ENCODE data around the gene CLCN5. TPM values are rescaled to one million over a fixed set of nuclear protein-coding genes. Genes with fewer than 3 reads are reported as not detected.

CLCN5 gene
- total RNA-seq, 4 donors from 2014 or later, result 5.7 to 9.8 (median 7.4) TPM

DNA sequence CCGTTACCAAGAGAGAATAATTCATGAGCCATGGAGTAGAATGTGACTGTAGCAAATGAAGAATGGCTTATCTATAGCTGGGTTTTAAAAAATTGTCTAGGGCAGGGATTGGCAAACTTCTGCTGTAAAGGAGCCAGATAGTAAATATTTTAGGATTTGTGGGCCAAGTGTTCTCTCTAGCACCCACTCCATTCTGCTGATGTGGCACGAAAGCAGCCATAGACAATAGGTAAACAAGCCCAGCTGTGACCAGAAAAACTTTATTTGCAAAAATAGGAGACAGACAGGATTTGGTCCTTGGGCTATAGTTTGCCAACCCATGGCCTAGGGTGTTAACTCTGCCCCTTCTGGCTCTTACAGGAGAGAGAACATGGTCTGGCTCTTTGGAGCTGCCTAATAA lies 151.2 kb downstream of the CLCN5 start:
- WGBS, 2 donors, result 55 to 82% methylated on average over 2 of the region's 2 CpGs
- H3K27ac ChIP-seq, result no peak overlapping the region
- no peak for DNase-seq (ENCODE audit: low spot score in 2 of 2)

DNA sequence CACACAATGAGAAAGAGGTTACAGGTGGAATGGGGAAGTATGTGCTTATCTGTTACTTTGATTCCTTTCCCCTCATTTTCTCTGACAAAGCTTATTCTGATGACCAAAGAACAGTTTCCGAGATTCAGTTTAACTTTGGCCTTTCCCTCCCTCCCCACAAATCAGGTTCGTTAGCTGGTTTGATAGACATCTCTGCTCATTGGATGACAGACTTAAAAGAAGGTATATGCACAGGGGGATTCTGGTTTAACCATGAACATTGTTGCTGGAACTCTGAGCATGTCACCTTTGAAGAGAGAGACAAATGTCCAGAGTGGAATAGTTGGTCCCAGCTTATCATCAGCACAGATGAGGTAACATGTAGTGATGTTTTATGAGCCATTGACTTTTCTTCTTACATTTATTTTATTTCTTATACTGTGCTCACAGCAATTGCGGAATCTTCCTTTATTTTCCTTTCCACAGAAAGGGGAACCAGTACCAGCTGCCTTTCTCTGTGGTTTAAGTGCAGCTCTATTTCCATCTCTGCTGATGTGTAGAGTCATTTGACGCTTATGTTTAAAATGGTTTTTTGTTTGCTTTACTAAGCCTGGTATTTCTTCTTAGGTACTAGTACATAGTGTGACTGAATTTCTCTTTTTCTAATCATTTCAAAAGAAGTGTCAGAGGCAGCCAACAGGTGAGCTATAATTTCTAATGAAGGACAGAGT lies 153.4 kb downstream of the CLCN5 start:
- Histone ChIP-seq H3K4me1 (no peaks in the 10 kb centered on the region), H3K27me3 (peaks cover 0 to 6% of the 10 kb centered on the region in 2 donors), H3K4me3 (no peak overlapping the region), H3K36me3 (no peaks in the 10 kb centered on the region), H3K9me3 (no peaks in the 10 kb centered on the region), H3K27ac (no peak overlapping the region)
- WGBS, 2 donors, result 76 to 92% methylated on average over 4 of the region's 4 CpGs
- TF ChIP-seq POLR2A (IDR thresholded peaks at IDR 0.05), result no peak
- TF ChIP-seq, protein P1, sequence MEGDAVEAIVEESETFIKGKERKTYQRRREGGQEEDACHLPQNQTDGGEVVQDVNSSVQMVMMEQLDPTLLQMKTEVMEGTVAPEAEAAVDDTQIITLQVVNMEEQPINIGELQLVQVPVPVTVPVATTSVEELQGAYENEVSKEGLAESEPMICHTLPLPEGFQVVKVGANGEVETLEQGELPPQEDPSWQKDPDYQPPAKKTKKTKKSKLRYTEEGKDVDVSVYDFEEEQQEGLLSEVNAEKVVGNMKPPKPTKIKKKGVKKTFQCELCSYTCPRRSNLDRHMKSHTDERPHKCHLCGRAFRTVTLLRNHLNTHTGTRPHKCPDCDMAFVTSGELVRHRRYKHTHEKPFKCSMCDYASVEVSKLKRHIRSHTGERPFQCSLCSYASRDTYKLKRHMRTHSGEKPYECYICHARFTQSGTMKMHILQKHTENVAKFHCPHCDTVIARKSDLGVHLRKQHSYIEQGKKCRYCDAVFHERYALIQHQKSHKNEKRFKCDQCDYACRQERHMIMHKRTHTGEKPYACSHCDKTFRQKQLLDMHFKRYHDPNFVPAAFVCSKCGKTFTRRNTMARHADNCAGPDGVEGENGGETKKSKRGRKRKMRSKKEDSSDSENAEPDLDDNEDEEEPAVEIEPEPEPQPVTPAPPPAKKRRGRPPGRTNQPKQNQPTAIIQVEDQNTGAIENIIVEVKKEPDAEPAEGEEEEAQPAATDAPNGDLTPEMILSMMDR (IDR thresholded peaks at IDR 0.05), result no peak
- DNase-seq (ENCODE audit: low spot score in 2 of 2), result no peak

More for the DNA sequence above, 151.2 kb downstream of the CLCN5 start:
- TF ChIP-seq EP300 (IDR thresholded peaks at IDR 0.05) (no peak), POLR2A (IDR thresholded peaks at IDR 0.05) (no peak)
- TF ChIP-seq, protein P1 (IDR thresholded peaks at IDR 0.05), result no peak
- Histone ChIP-seq H3K9me3 (no peaks in the 10 kb centered on the region), H3K4me1 (no peaks in the 10 kb centered on the region), H3K27me3 (peaks cover 0 to 6% of the 10 kb centered on the region in 2 donors), H3K4me3 (no peak overlapping the region), H3K36me3 (no peaks in the 10 kb centered on the region)

DNA sequence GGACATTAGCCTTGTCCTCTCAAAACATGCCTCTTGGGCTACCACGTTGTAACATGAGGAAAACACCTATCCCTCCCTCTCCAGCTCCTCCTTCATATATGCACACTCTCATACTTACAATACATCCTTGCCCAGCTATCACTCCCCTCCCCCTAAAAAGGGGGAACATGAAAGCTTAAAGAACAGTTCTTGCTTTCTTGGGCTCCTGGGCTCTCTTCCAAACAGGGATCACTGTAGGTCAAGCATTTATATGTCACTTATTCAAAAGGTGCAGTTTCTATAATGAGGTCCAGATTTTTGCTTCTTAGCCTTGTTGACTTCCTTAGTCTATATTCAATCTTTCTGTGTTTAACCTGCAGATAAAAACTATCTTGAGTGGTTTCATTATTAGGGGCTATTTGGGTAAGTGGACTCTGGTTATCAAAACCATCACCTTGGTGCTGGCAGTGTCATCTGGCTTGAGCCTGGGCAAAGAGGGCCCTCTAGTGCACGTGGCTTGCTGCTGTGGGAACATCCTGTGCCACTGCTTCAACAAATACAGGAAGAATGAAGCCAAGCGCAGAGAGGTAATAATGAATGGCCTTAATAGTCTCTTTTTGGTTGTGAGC lies 159.0 kb downstream of the CLCN5 start:
- no peak for TF ChIP-seq EP300 (IDR thresholded peaks at IDR 0.05)
- no peak for TF ChIP-seq POLR2A (IDR thresholded peaks at IDR 0.05)
- TF ChIP-seq, protein P1 (IDR thresholded peaks at IDR 0.05), result peak in 2 of 5 experiments; percentile 11 to 24
- H3K36me3 ChIP-seq, result peaks cover 0 to 3% (median 0%) of the 10 kb centered on the region in 3 donors
- no peak overlapping the region for H3K27ac ChIP-seq
- H3K9me3 ChIP-seq, result no peaks in the 10 kb centered on the region
- H3K27me3 ChIP-seq, result peaks cover 0 to 6% of the 10 kb centered on the region in 2 donors
- DNase-seq (ENCODE audit: low spot score in 2 of 2), result no peak
- 42 to 54% methylated on average over 3 of the region's 3 CpGs for WGBS, 2 donors
- H3K4me1 ChIP-seq, result no peaks in the 10 kb centered on the region
- no peak overlapping the region for H3K4me3 ChIP-seq

DNA sequence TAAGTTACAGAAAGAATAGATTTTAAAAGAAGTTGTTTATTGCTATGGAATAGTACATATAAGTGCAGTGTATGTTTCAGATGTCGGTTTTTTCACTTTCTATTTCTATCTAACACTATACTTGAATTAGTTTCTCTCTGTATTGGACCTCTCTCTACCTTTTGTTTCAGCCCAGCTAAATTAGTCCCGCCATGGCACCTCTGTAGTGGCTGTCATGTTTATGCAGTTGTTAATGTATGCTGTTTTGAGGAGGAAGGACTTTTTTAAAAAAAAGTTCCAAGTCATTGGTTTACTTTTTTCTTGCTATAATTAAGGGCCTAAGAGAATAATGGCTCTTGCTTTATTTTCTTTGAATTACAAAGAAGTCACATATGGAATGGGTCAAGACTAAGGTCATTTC lies 160.3 kb downstream of the CLCN5 start:
- Histone ChIP-seq H3K27me3 (no peaks in the 10 kb centered on the region), H3K9me3 (no peaks in the 10 kb centered on the region), H3K4me1 (no peaks in the 10 kb centered on the region), H3K4me3 (no peak overlapping the region), H3K36me3 (peaks cover 0 to 8% (median 0%) of the 10 kb centered on the region in 3 donors), H3K27ac (no peak overlapping the region)
- no peak for DNase-seq (ENCODE audit: low spot score in 2 of 2)
- WGBS, 2 donors, result 73 to 90% methylated on average over 2 of the region's 2 CpGs
- TF ChIP-seq POLR2A (IDR thresholded peaks at IDR 0.05) (no peak), EP300 (IDR thresholded peaks at IDR 0.05) (no peak)
- TF ChIP-seq, protein P1 (IDR thresholded peaks at IDR 0.05), result no peak

DNA sequence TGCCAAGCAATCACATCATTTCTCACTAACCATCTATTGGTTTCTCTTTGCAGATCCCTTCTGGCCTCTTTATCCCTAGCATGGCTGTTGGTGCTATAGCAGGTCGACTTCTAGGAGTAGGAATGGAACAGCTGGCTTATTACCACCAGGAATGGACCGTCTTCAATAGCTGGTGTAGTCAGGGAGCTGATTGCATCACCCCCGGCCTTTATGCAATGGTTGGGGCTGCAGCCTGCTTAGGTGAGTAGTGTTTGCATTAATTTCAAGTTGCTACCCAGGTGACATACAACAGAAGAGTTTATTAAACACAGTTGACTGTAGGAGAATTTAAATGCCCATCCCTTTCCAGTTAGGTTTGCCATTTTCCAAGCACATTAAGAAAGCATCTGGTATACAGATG lies 166.2 kb downstream of the CLCN5 start:
- TF ChIP-seq POLR2A (IDR thresholded peaks at IDR 0.05) (no peak), EP300 (IDR thresholded peaks at IDR 0.05) (no peak)
- TF ChIP-seq, protein P1 (IDR thresholded peaks at IDR 0.05), result no peak
- Histone ChIP-seq H3K27me3 (peaks cover 0 to 3% of the 10 kb centered on the region in 2 donors), H3K9me3 (no peaks in the 10 kb centered on the region), H3K36me3 (peaks cover 0 to 24% (median 0%) of the 10 kb centered on the region in 3 donors), H3K4me1 (no peaks in the 10 kb centered on the region), H3K27ac (no peak overlapping the region), H3K4me3 (no peak overlapping the region)
- no peak for DNase-seq (ENCODE audit: low spot score in 2 of 2)
- 64 to 100% methylated on average over 2 to 3 of the region's 3 CpGs for WGBS, 2 donors
